LNCAP (cell line): ENCODE measurements around the gene LRAT.

Experiments used
- CTCF ChIP-seq: fragments of 450-650 bp; IDR thresholded peaks from 2 replicates; pipeline ENCODE4 v1.5.1; 2017; ENCODE audit warnings: mild to moderate bottlenecking

The LRAT gene

GRCh38 chr4:154720618-154721267 is 23.1 kb upstream of the LRAT start:
- TF ChIP-seq CTCF = no peak

GRCh38 chr4:154722262-154722661 is 21.5 kb upstream of the LRAT start:
- TF ChIP-seq CTCF = no peak

GRCh38 chr4:154727540-154727939 is 16.3 kb upstream of the LRAT start:
- TF ChIP-seq CTCF = no peak

GRCh38 chr4:154731756-154732155 is 12.0 kb upstream of the LRAT start:
- TF ChIP-seq CTCF = no peak

- TF ChIP-seq CTCF = no peak
These were observed 11.1 kb upstream of the LRAT start for GRCh38 chr4:154732669-154733068.

GRCh38 chr4:154736770-154737169 is 7.0 kb upstream of the LRAT start:
- TF ChIP-seq CTCF = no peak

GRCh38 chr4:154738426-154738825 is 5.4 kb upstream of the LRAT start:
- TF ChIP-seq CTCF = no peak

- TF ChIP-seq CTCF = no peak
These were observed 4.7 kb upstream of the LRAT start for GRCh38 chr4:154739111-154739510.
